Bone marrow (tissue), 2 donors: ENCODE results near the gene STK39.
"Not testable (repeated sequence)": the region's sequence is repeated elsewhere in the genome, so short reads cannot be mapped to it uniquely, and the experiment has no call there.

ENCODE experiments used
- DNase-seq, 2 donors: peaks; one replicate each; lab custom pipeline; 2025; lab: John Stamatoyannopoulos, UW

STK39 gene

GRCh38 chr2:168087401-168087800, 160.0 kb downstream of the STK39 start:
- no peak for DNase-seq

GRCh38 chr2:168086851-168087250, 160.5 kb downstream of the STK39 start:
- no peak for DNase-seq

GRCh38 chr2:168085801-168086361, 161.5 kb downstream of the STK39 start:
- no peak for DNase-seq

- DNase-seq, result no peak
These were observed 163.1 kb downstream of the STK39 start for GRCh38 chr2:168084288-168084687.

GRCh38 chr2:168081452-168081851, 165.9 kb downstream of the STK39 start:
- not testable (repeated sequence) for DNase-seq

GRCh38 chr2:168079236-168079635, 168.2 kb downstream of the STK39 start:
- no peak for DNase-seq

GRCh38 chr2:168076731-168077130, 170.7 kb downstream of the STK39 start:
- DNase-seq, result no peak

GRCh38 chr2:168075446-168075845, 171.9 kb downstream of the STK39 start:
- no peak for DNase-seq

- no peak for DNase-seq
These were observed 174.6 kb downstream of the STK39 start for GRCh38 chr2:168072626-168073303.

- no peak for DNase-seq
These were observed 183.1 kb downstream of the STK39 start for GRCh38 chr2:168064011-168064998.

- DNase-seq, result no peak
These were observed 184.5 kb downstream of the STK39 start for GRCh38 chr2:168062936-168063335.

GRCh38 chr2:168062054-168062453, 185.3 kb downstream of the STK39 start:
- DNase-seq, result no peak

GRCh38 chr2:168060986-168061750, 186.2 kb downstream of the STK39 start:
- DNase-seq, result no peak

- no peak for DNase-seq
These were observed 187.6 kb downstream of the STK39 start for GRCh38 chr2:168059758-168060157.

- no peak for DNase-seq
These were observed 188.7 kb downstream of the STK39 start for GRCh38 chr2:168058675-168059074.

GRCh38 chr2:168056242-168056787, 191.1 kb downstream of the STK39 start:
- no peak for DNase-seq

GRCh38 chr2:168054657-168055056, 192.7 kb downstream of the STK39 start:
- DNase-seq, result no peak

GRCh38 chr2:168053676-168054075, 193.7 kb downstream of the STK39 start:
- DNase-seq, result no peak

GRCh38 chr2:168052773-168053172, 194.6 kb downstream of the STK39 start:
- DNase-seq, result no peak

- DNase-seq, result no peak
These were observed 197.0 kb downstream of the STK39 start for GRCh38 chr2:168050377-168050776.

- no peak for DNase-seq
These were observed 197.8 kb downstream of the STK39 start for GRCh38 chr2:168049609-168050008.
